Measurements from ENCODE around the gene MFF. TPM values are rescaled to one million over a fixed set of nuclear protein-coding genes. Genes with fewer than 3 reads are reported as not detected.

Gene MFF
- total RNA-seq, 1 experiment from 2014 or later: 83.3 TPM

- H2BK20ac ChIP-seq (ENCODE audit: low read depth, low read length, poor library complexity, severe bottlenecking): no peak overlapping the region
- no peak overlapping the region for H2BK15ac ChIP-seq (ENCODE audit: low read depth, low read length)
- no peak overlapping the region for H2AK5ac ChIP-seq (ENCODE audit: insufficient read length, low read length)
- H3K79me2 ChIP-seq (ENCODE audit: insufficient read depth, low read length): no peaks in the 10 kb centered on the region
- H4K8ac ChIP-seq (replicated peaks; ENCODE audit: insufficient read length, low read depth, low read length): no peak overlapping the region
- no peak overlapping the region for H2BK12ac ChIP-seq (ENCODE audit: insufficient read length, low read depth, low read length)
- Mint-ChIP-seq H3K4me3 (no peak overlapping the region), H3K36me3 (ENCODE audit: insufficient read depth in 1 of 3, low read depth in 3 of 3) (peaks cover 0 to 28% (median 20%) of the 10 kb centered on the region in 3 experiments; a peak in 6 of 7 replicates), H3K4me1 (peaks cover 0 to 6% of the 10 kb centered on the region in 2 experiments; a peak in 1 of 4 replicates), H3K27ac (peak overlapping the region in 2 of 3 experiments; percentile 4 to 40; a peak in 1 of 7 replicates), H3K27me3 (ENCODE audit: low read depth) (no peaks in the 10 kb centered on the region), H3K9me3 (no peaks in the 10 kb centered on the region)
- no peak overlapping the region for H3K4ac ChIP-seq (ENCODE audit: low read depth, low read length)
- no peak overlapping the region for H3K56ac ChIP-seq (ENCODE audit: insufficient read length, low read depth, low read length)
- no CpG with 5 or more reads among the region's 7 CpGs for WGBS (ENCODE audit: extremely low coverage, insufficient read length, low lambda C conversion rate)
- no peak overlapping the region for H2AFZ ChIP-seq (ENCODE audit: low read length)
- no peaks in the 10 kb centered on the region for H3K27me3 ChIP-seq (ENCODE audit: insufficient read depth, low read length)
- H3K23ac ChIP-seq (ENCODE audit: insufficient read length, low read depth, low read length): no peak overlapping the region
- no peak overlapping the region for H4K91ac ChIP-seq (ENCODE audit: insufficient read length, low read depth, low read length)
- no peak overlapping the region for H3K27ac ChIP-seq (ENCODE audit: insufficient read length, low read depth, low read length)
- H4K5ac ChIP-seq (ENCODE audit: insufficient read length, low read depth, low read length): no peak overlapping the region
- no peaks in the 10 kb centered on the region for H3K4me1 ChIP-seq (ENCODE audit: insufficient read depth, low read length)
- H3K79me1 ChIP-seq (ENCODE audit: insufficient read depth, low read depth, low read length, poor library complexity, severe bottlenecking): no peaks in the 10 kb centered on the region
- no peak overlapping the region for H2BK5ac ChIP-seq (ENCODE audit: insufficient read length, low read length)
- H3T11ph ChIP-seq (ENCODE audit: low read length): no peak overlapping the region
- no peaks in the 10 kb centered on the region for H3K23me2 ChIP-seq (ENCODE audit: insufficient read length, low read depth, low read length, poor library complexity, severe bottlenecking)
- TF ChIP-seq, protein P1, sequence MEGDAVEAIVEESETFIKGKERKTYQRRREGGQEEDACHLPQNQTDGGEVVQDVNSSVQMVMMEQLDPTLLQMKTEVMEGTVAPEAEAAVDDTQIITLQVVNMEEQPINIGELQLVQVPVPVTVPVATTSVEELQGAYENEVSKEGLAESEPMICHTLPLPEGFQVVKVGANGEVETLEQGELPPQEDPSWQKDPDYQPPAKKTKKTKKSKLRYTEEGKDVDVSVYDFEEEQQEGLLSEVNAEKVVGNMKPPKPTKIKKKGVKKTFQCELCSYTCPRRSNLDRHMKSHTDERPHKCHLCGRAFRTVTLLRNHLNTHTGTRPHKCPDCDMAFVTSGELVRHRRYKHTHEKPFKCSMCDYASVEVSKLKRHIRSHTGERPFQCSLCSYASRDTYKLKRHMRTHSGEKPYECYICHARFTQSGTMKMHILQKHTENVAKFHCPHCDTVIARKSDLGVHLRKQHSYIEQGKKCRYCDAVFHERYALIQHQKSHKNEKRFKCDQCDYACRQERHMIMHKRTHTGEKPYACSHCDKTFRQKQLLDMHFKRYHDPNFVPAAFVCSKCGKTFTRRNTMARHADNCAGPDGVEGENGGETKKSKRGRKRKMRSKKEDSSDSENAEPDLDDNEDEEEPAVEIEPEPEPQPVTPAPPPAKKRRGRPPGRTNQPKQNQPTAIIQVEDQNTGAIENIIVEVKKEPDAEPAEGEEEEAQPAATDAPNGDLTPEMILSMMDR (conservative IDR thresholded peaks at IDR 0.05): peak; percentile 37; the same call in 2 of the 3 replicates
- peak; percentile 37 for DNase-seq
- no peak overlapping the region for H3K4me2 ChIP-seq (ENCODE audit: insufficient read depth, insufficient read length, low read length)
- no peaks in the 10 kb centered on the region for H4K20me1 ChIP-seq (ENCODE audit: control insufficient read depth, insufficient read depth, insufficient read length)
- H3K9ac ChIP-seq (ENCODE audit: extremely low read depth, insufficient read length, low read length): no peak overlapping the region
- no peak overlapping the region for H2BK120ac ChIP-seq (ENCODE audit: low read depth, low read length, poor library complexity, severe bottlenecking)
- no peak overlapping the region for H3K18ac ChIP-seq (ENCODE audit: insufficient read length, low read depth, low read length)
- no peaks in the 10 kb centered on the region for H3K9me3 ChIP-seq (ENCODE audit: control insufficient read depth, low read depth, low read length)
- no peak overlapping the region for H3K14ac ChIP-seq (ENCODE audit: insufficient read depth, low read length)
These were observed 22.1 kb downstream of the MFF start for GRCh38 chr2:227347117-227347516.
